H1 (cell line): ENCODE data around the gene LSM11. TPM values are rescaled to one million over a fixed set of nuclear protein-coding genes. Genes with fewer than 3 reads are reported as not detected.

Experiments used
- CTCF ChIA-PET: fragments of 300-600 bp; sonication (Branson Sonifier 250); formaldehyde crosslinking; loops from one replicate; lab custom pipeline; 2021; ENCODE audit not compliant: partially characterized antibody; lab: Charles Lee
- POLR2A ChIA-PET: fragments of 300-600 bp; sonication (Branson Sonifier 250); formaldehyde crosslinking; loops from one replicate; lab custom pipeline; 2021; ENCODE audit warnings: inconsistent platforms; ENCODE audit not compliant: partially characterized antibody; lab: Charles Lee
- DNase-seq, 2 experiments: peaks; one replicate each; pipeline versions ENCODE4 v3.0.0 to v3.0.0-alpha.2; 2010 to 2022; ENCODE audit warnings: low spot score in 2 of 2, low read depth in 1 of 2, mixed read lengths in 1 of 2
- FAIRE-seq: peaks from 2 replicates; lab custom pipeline; 2011; peaks lifted over from hg19 to GRCh38; lab: Jason Lieb, UNC
- H2AFZ ChIP-seq: 2 replicates; pipeline ENCODE4 v1.8.1; 2012; ENCODE audit warnings: low read length, inconsistent platforms
- H2AK5ac ChIP-seq: 2 replicates; pipeline ENCODE4 v1.6.1; 2013; ENCODE audit warnings: low read depth, low read length
- H2BK120ac ChIP-seq: replicated peaks from 2 replicates; pipeline ENCODE3; 2013; ENCODE audit warnings: low read depth, low read length, inconsistent platforms
- H2BK12ac ChIP-seq: 2 replicates; pipeline ENCODE4 v1.6.1; 2013; ENCODE audit warnings: low read depth, low read length
- H2BK15ac ChIP-seq: 2 replicates; pipeline ENCODE4 v1.6.1; 2013; ENCODE audit warnings: low read length
- H2BK20ac ChIP-seq: 2 replicates; pipeline ENCODE4 v1.6.1; 2013; ENCODE audit warnings: low read length
- H2BK5ac ChIP-seq: 2 replicates; pipeline ENCODE4 v1.6.1; 2013; ENCODE audit warnings: low read depth, low read length
- H3K14ac ChIP-seq: 2 replicates; pipeline ENCODE4 v1.6.1; 2013; ENCODE audit warnings: inconsistent platforms; ENCODE audit not compliant: insufficient read length
- H3K18ac ChIP-seq: 2 replicates; pipeline ENCODE4 v1.6.1; 2013; ENCODE audit warnings: low read length; ENCODE audit errors: extremely low read depth
- H3K23ac ChIP-seq: 2 replicates; pipeline ENCODE4 v1.6.1; 2013; ENCODE audit warnings: inconsistent platforms; ENCODE audit not compliant: insufficient read length
- H3K23me2 ChIP-seq: 2 replicates; pipeline ENCODE4 v1.6.1; 2013; ENCODE audit warnings: low read depth, low read length
- H3K27ac ChIP-seq: 2 replicates; pipeline ENCODE4 v1.6.1; 2011; ENCODE audit warnings: low read depth, low read length, inconsistent platforms
- H3K27me3 ChIP-seq, 4 experiments: replicated peaks in 1 of 4; 1 replicate in 1 of 4; 2 replicates in 3 of 4; pipeline versions ENCODE4 v1.6.1 to v1.8.1; 2011 to 2013; ENCODE audit warnings: low read length in 3 of 4, mild to moderate bottlenecking in 3 of 4, inconsistent platforms in 2 of 4, mixed read lengths in 2 of 4, moderate library complexity in 1 of 4; ENCODE audit not compliant: control insufficient read depth in 3 of 4, insufficient read depth in 3 of 4; ENCODE audit errors: extremely low read depth in 1 of 4
- H3K36me3 ChIP-seq, 4 experiments: 2 replicates each; pipeline versions ENCODE4 v1.6.1 to v1.8.1; 2011 to 2013; ENCODE audit warnings: mild to moderate bottlenecking in 4 of 4, low read length in 3 of 4, moderate library complexity in 2 of 4, control low read depth in 1 of 4, inconsistent platforms in 1 of 4; ENCODE audit not compliant: insufficient read depth in 4 of 4, control insufficient read depth in 2 of 4
- H3K4ac ChIP-seq: replicated peaks from 2 replicates; pipeline ENCODE3; 2013; ENCODE audit warnings: low read length, low read depth, mixed read lengths, inconsistent platforms; ENCODE audit not compliant: insufficient read length
- H3K4me1 ChIP-seq, 4 experiments: replicated peaks in 1 of 4; 1 replicate in 1 of 4; 2 replicates in 3 of 4; pipeline versions ENCODE4 v1.6.1 to v1.8.1; 2011 to 2013; ENCODE audit warnings: low read length in 3 of 4, inconsistent platforms in 2 of 4, mixed read lengths in 1 of 4; ENCODE audit not compliant: insufficient read depth in 4 of 4, control insufficient read depth in 3 of 4
- H3K4me2 ChIP-seq, 2 experiments: 2 replicates each; pipeline versions ENCODE4 v1.6.1 to v1.8.1; 2011 to 2013; ENCODE audit warnings: low read depth in 2 of 2, low read length in 2 of 2, control low read depth in 1 of 2, inconsistent platforms in 1 of 2, mild to moderate bottlenecking in 1 of 2; ENCODE audit not compliant: insufficient read depth in 1 of 2
- H3K4me3 ChIP-seq, 4 experiments: fragments of 200-600, 300-600 bp in 1 of 4; sonication (generic), shearing (Covaris generic), sonication (Bioruptor Twin) in 1 of 4; 2 replicates each; pipeline versions ENCODE4 v1.5.1 to v1.8.1; 2011 to 2016; ENCODE audit warnings: low read length in 4 of 4, low read depth in 3 of 4, control low read depth in 2 of 4, inconsistent platforms in 2 of 4, mild to moderate bottlenecking in 2 of 4, mixed read lengths in 1 of 4, moderate library complexity in 1 of 4; ENCODE audit not compliant: insufficient read depth in 2 of 4; ENCODE audit errors: extremely low read depth in 1 of 4
- H3K56ac ChIP-seq: replicated peaks from 2 replicates; pipeline ENCODE3; 2013; ENCODE audit warnings: low read depth, mild to moderate bottlenecking, mixed read lengths, low read length, inconsistent platforms; ENCODE audit not compliant: insufficient read length
- H3K79me1 ChIP-seq: 2 replicates; pipeline ENCODE4 v1.6.1; 2013; ENCODE audit warnings: low read depth, low read length, control low read depth
- H3K79me2 ChIP-seq, 2 experiments: 2 replicates each; pipeline versions ENCODE4 v1.6.1 to v1.8.1; 2012 to 2013; ENCODE audit warnings: low read length in 2 of 2, mild to moderate bottlenecking in 2 of 2, inconsistent platforms in 1 of 2; ENCODE audit not compliant: insufficient read depth in 2 of 2, control insufficient read depth in 1 of 2
- H3K9ac ChIP-seq, 4 experiments: replicated peaks in 1 of 4; 1 replicate in 1 of 4; 2 replicates in 3 of 4; pipeline versions ENCODE4 v1.6.1 to v1.8.1; 2011 to 2013; ENCODE audit warnings: low read depth in 3 of 4, low read length in 3 of 4, control low read depth in 2 of 4, mild to moderate bottlenecking in 2 of 4, moderate library complexity in 2 of 4, inconsistent platforms in 1 of 4; ENCODE audit errors: extremely low read depth in 1 of 4
- H3K9me3 ChIP-seq, 2 experiments: 2 replicates each; pipeline versions ENCODE4 v1.6.1 to v1.8.1; 2012 to 2013; ENCODE audit warnings: mild to moderate bottlenecking in 2 of 2, moderate library complexity in 2 of 2, control low read depth in 1 of 2, inconsistent platforms in 1 of 2, low read depth in 1 of 2, low read length in 1 of 2, mixed read lengths in 1 of 2; ENCODE audit not compliant: insufficient read depth in 2 of 2
- H4K20me1 ChIP-seq, 2 experiments: replicated peaks in 1 of 2; 2 replicates each; pipeline versions ENCODE3 to v1.8.1; 2011 to 2013; ENCODE audit warnings: inconsistent platforms in 2 of 2, low read length in 2 of 2, mild to moderate bottlenecking in 1 of 2; ENCODE audit not compliant: insufficient read depth in 2 of 2, control insufficient read depth in 1 of 2
- H4K5ac ChIP-seq: 2 replicates; pipeline ENCODE4 v1.6.1; 2013; ENCODE audit warnings: low read length, low read depth, mixed read lengths, inconsistent platforms; ENCODE audit not compliant: insufficient read length
- H4K8ac ChIP-seq: 2 replicates; pipeline ENCODE4 v1.8.0; 2013; ENCODE audit warnings: mild to moderate bottlenecking, moderate library complexity, low read length, inconsistent platforms; ENCODE audit not compliant: insufficient read depth; ENCODE audit errors: extremely low read depth
- H4K91ac ChIP-seq: replicated peaks from 2 replicates; pipeline ENCODE3; 2013; ENCODE audit warnings: low read length, mixed read lengths, inconsistent platforms; ENCODE audit not compliant: insufficient read length
- CREB1 ChIP-seq: IDR thresholded peaks from 2 replicates; pipeline ENCODE4 v1.6.1; 2012; ENCODE audit warnings: inconsistent platforms
- EGR1 ChIP-seq: IDR thresholded peaks from 2 replicates; pipeline ENCODE4 v1.6.1; 2011; ENCODE audit warnings: low read depth, low read length, borderline replicate concordance
- EP300 ChIP-seq, 2 experiments: IDR thresholded peaks; 1 replicate in 1 of 2; 2 replicates in 1 of 2; pipeline ENCODE4 v1.6.1; 2011 to 2012; ENCODE audit warnings: low read depth in 2 of 2, low read length in 2 of 2, mild to moderate bottlenecking in 2 of 2, borderline replicate concordance in 1 of 2, inconsistent platforms in 1 of 2, moderate library complexity in 1 of 2
- FOSL1 ChIP-seq: IDR thresholded peaks from 2 replicates; pipeline ENCODE4 v1.6.1; 2011; ENCODE audit warnings: mild to moderate bottlenecking, low read depth, low read length, moderate library complexity; ENCODE audit not compliant: insufficient read depth
- HDAC2 ChIP-seq, 2 experiments: fragments of 300-600 bp in 1 of 2; sonication (generic) in 1 of 2; IDR thresholded peaks; 2 replicates each; pipeline ENCODE4 v1.6.1; 2011 to 2012; ENCODE audit warnings: low read depth in 2 of 2, low read length in 2 of 2, mild to moderate bottlenecking in 2 of 2, moderate library complexity in 2 of 2, borderline replicate concordance in 1 of 2, inconsistent platforms in 1 of 2
- JUND ChIP-seq: IDR thresholded peaks from 2 replicates; pipeline ENCODE4 v1.6.1; 2011; ENCODE audit warnings: mild to moderate bottlenecking, improper control_type of control experiment, low read length
- KDM4A ChIP-seq: IDR thresholded peaks from one replicate; pipeline ENCODE4 v1.7.1; 2012; ENCODE audit warnings: low read depth, mild to moderate bottlenecking, moderate library complexity, low read length, inconsistent platforms; ENCODE audit not compliant: severe bottlenecking
- SUZ12 ChIP-seq: fragments of 200-600 bp; sonication (generic); IDR thresholded peaks from 2 replicates; pipeline ENCODE4 v1.6.1; 2012; ENCODE audit warnings: mild to moderate bottlenecking, inconsistent platforms, low read length, moderate library complexity, mixed read lengths
- WGBS, 2 experiments: shearing (Covaris generic) in 1 of 2; methylation state at CpG; one replicate each; pipeline versions ENCODE4 v1.1.6 to v1.1.7; 2013 to 2015; ENCODE audit warnings: low lambda C conversion rate in 2 of 2, mixed read lengths in 2 of 2, inconsistent platforms in 1 of 2, low coverage in 1 of 2, missing lambda C conversion rate in 1 of 2; ENCODE audit not compliant: insufficient replicate concordance in 2 of 2, insufficient coverage in 1 of 2, insufficient read length in 1 of 2; ENCODE audit errors: extremely low coverage in 1 of 2, missing lambda C conversion rate in 1 of 2; 5-methylcytosine and 5-hydroxymethylcytosine counted together
- polyA plus RNA-seq, 7 experiments: library from polyadenylated mRNA; depleted of rRNA in 3 of 7; stranded (reverse) in 5 of 7; unstranded in 2 of 7; fragments of >200 nt in 5 of 7; fragments of 200-250 nt in 2 of 7; gene quantifications; 1 replicate in 5 of 7; 2 replicates in 1 of 7; 4 replicates in 1 of 7; pipeline versions ENCODE4 v1.2.1 to v1.2.3, GENCODE V29; 2011 to 2013; ENCODE audit warnings: missing spikeins in 2 of 7, mixed read lengths in 2 of 7
- total RNA-seq: library from RNA; stranded (reverse); fragmentation: NEBNext Ultra II Directional; extraction: Animal tissue kit (Norgen Biotek cat#: 25700); gene quantifications from 2 replicates; pipeline ENCODE4 v1.2.1, GENCODE V29; 2021

Gene LSM11
- total and polyA plus RNA-seq, 2 of the 8 experiments (the other 6 are each of a cell fraction or from before 2014, with no cell fraction given) = 1.8 to 3.9 TPM

GRCh38 chr5:157721159-157721558 is 22.4 kb upstream of the LSM11 start:
- CTCF ChIA-PET = interaction anchor here (1.1 to 4.4 kb wide), 3 partner anchors 23 to 397 kb away, joined by 3 to 19 read pairs (median 4); partner anchors contain the start of gene LSM11
- H3K9ac ChIP-seq = no peak overlapping the region
- no peaks in the 10 kb centered on the region for H3K36me3 ChIP-seq
- H3K23me2 ChIP-seq = no peaks in the 10 kb centered on the region
- H2BK15ac ChIP-seq = no peak overlapping the region
- H3K4me2 ChIP-seq = no peak overlapping the region
- no peak overlapping the region for H4K5ac ChIP-seq
- no peak for FAIRE-seq
- H2BK20ac ChIP-seq = no peak overlapping the region
- H3K56ac ChIP-seq = no peak overlapping the region
- H4K8ac ChIP-seq = no peak overlapping the region
- no peaks in the 10 kb centered on the region for H3K9me3 ChIP-seq
- H3K4me1 ChIP-seq = no peaks in the 10 kb centered on the region
- WGBS, 2 experiments = 83% methylated on average over 6 of the region's 6 CpGs; no CpG with 5 or more reads in 1 of the 2 experiments
- POLR2A ChIA-PET = interaction anchor here (0.9 kb wide), 1 partner anchor 10 kb away, joined by 5 read pairs; the partner anchor contains the start of gene THG1L
- no peak overlapping the region for H3K4ac ChIP-seq
- no peak overlapping the region for H3K18ac ChIP-seq
- no peak overlapping the region for H2BK5ac ChIP-seq
- H4K91ac ChIP-seq = no peak overlapping the region
- no peak overlapping the region for H3K14ac ChIP-seq
- H3K79me1 ChIP-seq = no peaks in the 10 kb centered on the region
- no peak overlapping the region for H3K23ac ChIP-seq
- no peaks in the 10 kb centered on the region for H3K27me3 ChIP-seq
- no peak overlapping the region for H3K27ac ChIP-seq
- H3K4me3 ChIP-seq = no peak overlapping the region
- H2AK5ac ChIP-seq = no peak overlapping the region
- no peak overlapping the region for H2BK120ac ChIP-seq
- H2AFZ ChIP-seq = no peak overlapping the region
- no peak overlapping the region for H2BK12ac ChIP-seq
- TF ChIP-seq SUZ12 (no peak), EGR1 (no peak), KDM4A (no peak), EP300 (IDR thresholded peaks at IDR 0.05; ENCODE audit: borderline replicate concordance in 1 of 2, low read depth in 2 of 2, low read length in 2 of 2) (no peak), HDAC2 (IDR thresholded peaks at IDR 0.05; ENCODE audit: borderline replicate concordance in 1 of 2, low read depth in 2 of 2, low read length in 2 of 2) (no peak), JUND (no peak), FOSL1 (no peak), CREB1 (no peak)
- no peaks in the 10 kb centered on the region for H3K79me2 ChIP-seq
- no peak for DNase-seq
- H4K20me1 ChIP-seq = no peaks in the 10 kb centered on the region
